K562 (cell line): ENCODE measurements around the gene FHL1.

ENCODE experiments used
- FOXK2 ChIP-seq, 2 experiments: fragments of 450-650 bp; IDR thresholded peaks in 1 of 2; conservative IDR thresholded peaks in 1 of 2; 2 replicates each; pipeline ENCODE4 v1.6.1; 2016; ENCODE audit warnings: low read depth in 2 of 2, mild to moderate bottlenecking in 1 of 2
- HMG20B ChIP-seq: fragments of 250-450 bp; sonication (Bioruptor Pico); IDR thresholded peaks from 2 replicates; pipeline ENCODE4 v1.5.0; 2021; ENCODE audit warnings: mild to moderate bottlenecking
- JUNB ChIP-seq: fragments of 450-650 bp; formaldehyde crosslinking; conservative IDR thresholded peaks from 2 replicates; pipeline ENCODE4 v1.4.0; 2020; ENCODE audit warnings: mild to moderate bottlenecking
- JUND ChIP-seq, 2 experiments: IDR thresholded peaks; 2 replicates in 1 of 2; 3 replicates in 1 of 2; pipeline ENCODE4 v1.6.1; 2011; ENCODE audit warnings: borderline replicate concordance in 2 of 2, low read depth in 2 of 2, low read length in 2 of 2, improper control_type of control experiment in 1 of 2, missing biosample characterization in 1 of 2, missing genetic modification characterization in 1 of 2, missing genetic modification reagents in 1 of 2
- POLR2AphosphoS5 ChIP-seq: IDR thresholded peaks from 2 replicates; pipeline ENCODE4 v1.6.1; 2011; ENCODE audit warnings: mild to moderate bottlenecking, low read depth, low read length, moderate library complexity; ENCODE audit not compliant: control insufficient read depth, insufficient read depth
- POLR2H ChIP-seq: IDR thresholded peaks from 2 replicates; pipeline ENCODE4 v1.6.1; 2016; ENCODE audit warnings: missing genetic modification characterization, low read depth, mild to moderate bottlenecking, control low read depth, missing compliant biosample characterization, moderate library complexity
- RAD21 ChIP-seq, 2 experiments: fragments of 250-450 bp in 1 of 2; fragments of 450-650 bp in 1 of 2; sonication (Bioruptor Pico) in 1 of 2; formaldehyde crosslinking in 1 of 2; IDR thresholded peaks in 1 of 2; conservative IDR thresholded peaks in 1 of 2; 2 replicates each; pipeline versions ENCODE4 v1.4.0 to v1.8.0; 2020 to 2022; ENCODE audit warnings: mild to moderate bottlenecking in 2 of 2, moderate library complexity in 1 of 2
- SMARCA4 ChIP-seq: fragments of 450-650 bp; IDR thresholded peaks from 2 replicates; pipeline ENCODE4 v1.6.1; 2016
- TCF3 ChIP-seq: sonication (generic); formaldehyde crosslinking; IDR thresholded peaks from 2 replicates; pipeline ENCODE4 v1.4.0; 2020; ENCODE audit warnings: mild to moderate bottlenecking, missing genetic modification reagents
- ZNF197 ChIP-seq: fragments of 200-800 bp; sonication (Bioruptor generic); IDR thresholded peaks from 2 replicates; pipeline ENCODE4 v1.6.1; 2016; ENCODE audit warnings: low read depth, missing genetic modification characterization, missing compliant biosample characterization
- TF ChIP-seq, protein P1 (sequence below), 3 experiments: IDR thresholded peaks in 2 of 3; conservative IDR thresholded peaks in 1 of 3; 2 replicates each; pipeline ENCODE4 v1.5.1; 2011 to 2012; ENCODE audit warnings: low read length in 3 of 3, mild to moderate bottlenecking in 3 of 3, control low read depth in 2 of 3, improper control_type of control experiment in 1 of 3, inconsistent platforms in 1 of 3, low read depth in 1 of 3, mixed read lengths in 1 of 3, moderate library complexity in 1 of 3; ENCODE audit not compliant: insufficient read depth in 2 of 3
- TF ChIP-seq, protein P2 (sequence below): fragments of 450-650 bp; formaldehyde crosslinking; conservative IDR thresholded peaks from 2 replicates; pipeline ENCODE4 v1.4.0; 2022; ENCODE audit warnings: mild to moderate bottlenecking, missing genetic modification characterization

- TF ChIP-seq FOXK2 (conservative IDR thresholded peaks at IDR 0.05 in 1 of 2, IDR thresholded peaks at IDR 0.05 in 1 of 2; ENCODE audit: low read depth in 2 of 2): no peak
- no peak for TF ChIP-seq JUNB (CRISPR knock-in tag)
- TF ChIP-seq RAD21 (CRISPR knock-in tag; conservative IDR thresholded peaks at IDR 0.05 in 1 of 2, IDR thresholded peaks at IDR 0.05 in 1 of 2): no peak
- TF ChIP-seq, protein P1, sequence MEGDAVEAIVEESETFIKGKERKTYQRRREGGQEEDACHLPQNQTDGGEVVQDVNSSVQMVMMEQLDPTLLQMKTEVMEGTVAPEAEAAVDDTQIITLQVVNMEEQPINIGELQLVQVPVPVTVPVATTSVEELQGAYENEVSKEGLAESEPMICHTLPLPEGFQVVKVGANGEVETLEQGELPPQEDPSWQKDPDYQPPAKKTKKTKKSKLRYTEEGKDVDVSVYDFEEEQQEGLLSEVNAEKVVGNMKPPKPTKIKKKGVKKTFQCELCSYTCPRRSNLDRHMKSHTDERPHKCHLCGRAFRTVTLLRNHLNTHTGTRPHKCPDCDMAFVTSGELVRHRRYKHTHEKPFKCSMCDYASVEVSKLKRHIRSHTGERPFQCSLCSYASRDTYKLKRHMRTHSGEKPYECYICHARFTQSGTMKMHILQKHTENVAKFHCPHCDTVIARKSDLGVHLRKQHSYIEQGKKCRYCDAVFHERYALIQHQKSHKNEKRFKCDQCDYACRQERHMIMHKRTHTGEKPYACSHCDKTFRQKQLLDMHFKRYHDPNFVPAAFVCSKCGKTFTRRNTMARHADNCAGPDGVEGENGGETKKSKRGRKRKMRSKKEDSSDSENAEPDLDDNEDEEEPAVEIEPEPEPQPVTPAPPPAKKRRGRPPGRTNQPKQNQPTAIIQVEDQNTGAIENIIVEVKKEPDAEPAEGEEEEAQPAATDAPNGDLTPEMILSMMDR (IDR thresholded peaks at IDR 0.05 in 2 of 3, conservative IDR thresholded peaks at IDR 0.05 in 1 of 3; ENCODE audit: insufficient read depth in 2 of 3, low read depth in 1 of 3, low read length in 3 of 3): no peak
- no peak for TF ChIP-seq ZNF197 (CRISPR knock-in tag)
- no peak for TF ChIP-seq SMARCA4
- TF ChIP-seq TCF3 (CRISPR knock-in tag): no peak
- TF ChIP-seq JUND (IDR thresholded peaks at IDR 0.05; ENCODE audit: borderline replicate concordance, low read depth, low read length): no peak
- no peak for TF ChIP-seq JUND (tag; IDR thresholded peaks at IDR 0.05; ENCODE audit: borderline replicate concordance, low read depth, low read length)
- no peak for TF ChIP-seq POLR2AphosphoS5
- TF ChIP-seq, protein P2, sequence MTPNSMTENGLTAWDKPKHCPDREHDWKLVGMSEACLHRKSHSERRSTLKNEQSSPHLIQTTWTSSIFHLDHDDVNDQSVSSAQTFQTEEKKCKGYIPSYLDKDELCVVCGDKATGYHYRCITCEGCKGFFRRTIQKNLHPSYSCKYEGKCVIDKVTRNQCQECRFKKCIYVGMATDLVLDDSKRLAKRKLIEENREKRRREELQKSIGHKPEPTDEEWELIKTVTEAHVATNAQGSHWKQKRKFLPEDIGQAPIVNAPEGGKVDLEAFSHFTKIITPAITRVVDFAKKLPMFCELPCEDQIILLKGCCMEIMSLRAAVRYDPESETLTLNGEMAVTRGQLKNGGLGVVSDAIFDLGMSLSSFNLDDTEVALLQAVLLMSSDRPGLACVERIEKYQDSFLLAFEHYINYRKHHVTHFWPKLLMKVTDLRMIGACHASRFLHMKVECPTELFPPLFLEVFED (CRISPR knock-in tag): no peak
- TF ChIP-seq HMG20B (CRISPR knock-in tag): no peak
- TF ChIP-seq POLR2H (tag): no peak
Observed at GRCh38 chrX:136210806-136211205, 63.5 kb downstream of the FHL1 start.
